HepG2 (cell line): ENCODE measurements around the gene CTSA. TPM values are rescaled to one million over a fixed set of nuclear protein-coding genes. Genes with fewer than 3 reads are reported as not detected.

Experiments used
- ARNTL ChIP-seq: sonication (generic); formaldehyde crosslinking; IDR thresholded peaks from 2 replicates; pipeline ENCODE4 v1.4.0; 2020; ENCODE audit warnings: mild to moderate bottlenecking, missing genetic modification reagents
- EHMT2 ChIP-seq: fragments of 200-600 bp; sonication (generic); IDR thresholded peaks from 2 replicates; pipeline ENCODE4 v1.7.0; 2017; ENCODE audit warnings: antibody characterized with exemption, low read depth, low read length, borderline replicate concordance
- FOXA1 ChIP-seq, 2 experiments: fragments of 450-650 bp in 1 of 2; sonication (generic) in 1 of 2; formaldehyde crosslinking in 1 of 2; IDR thresholded peaks; 2 replicates each; pipeline versions ENCODE4 v1.4.0 to v1.6.1; 2016 to 2020; ENCODE audit warnings: missing genetic modification reagents in 1 of 2
- FOXK1 ChIP-seq: sonication (generic); formaldehyde crosslinking; IDR thresholded peaks from 2 replicates; pipeline ENCODE4 v1.4.0; 2020; ENCODE audit warnings: low read depth, missing genetic modification reagents, borderline replicate concordance
- GLI4 ChIP-seq: sonication (generic); formaldehyde crosslinking; IDR thresholded peaks from 2 replicates; pipeline ENCODE4 v1.5.1; 2020; ENCODE audit warnings: missing genetic modification reagents, mild to moderate bottlenecking, moderate library complexity, borderline replicate concordance
- KLF11 ChIP-seq: IDR thresholded peaks from 2 replicates; pipeline ENCODE4 v1.6.1; 2016; ENCODE audit warnings: missing compliant biosample characterization
- NR2F6 ChIP-seq, 2 experiments: IDR thresholded peaks; 2 replicates each; pipeline ENCODE4 v1.6.1; 2016; ENCODE audit warnings: antibody characterized with exemption in 1 of 2, mild to moderate bottlenecking in 1 of 2
- PCBP2 ChIP-seq: fragments of 200-400 bp; formaldehyde crosslinking; optimal IDR thresholded peaks from 2 replicates; pipeline ENCODE3; 2018; ENCODE audit warnings: low read length, low read depth; ENCODE audit not compliant: poor library complexity, severe bottlenecking
- PRPF4 ChIP-seq: fragments of 200-400 bp; formaldehyde crosslinking; IDR thresholded peaks from 2 replicates; pipeline ENCODE4 v1.6.1; 2016; ENCODE audit warnings: low read length, low read depth; ENCODE audit not compliant: poor library complexity, severe bottlenecking
- SCMH1 ChIP-seq: sonication (generic); formaldehyde crosslinking; IDR thresholded peaks from 2 replicates; pipeline ENCODE4 v1.9.0; 2021; ENCODE audit warnings: missing genetic modification reagents, mild to moderate bottlenecking, borderline replicate concordance
- SETDB1 ChIP-seq: sonication (generic); formaldehyde crosslinking; IDR thresholded peaks from 2 replicates; pipeline ENCODE4 v1.5.1; 2020; ENCODE audit warnings: missing genetic modification reagents, mild to moderate bottlenecking, borderline replicate concordance
- TARDBP ChIP-seq: sonication (generic); formaldehyde crosslinking; IDR thresholded peaks from 2 replicates; pipeline ENCODE4 v1.8.0; 2022; ENCODE audit warnings: mild to moderate bottlenecking, missing genetic modification reagents
- YY1 ChIP-seq: IDR thresholded peaks from 2 replicates; pipeline ENCODE4 v1.6.1; 2011; ENCODE audit warnings: low read length, low read depth, moderate library complexity, mild to moderate bottlenecking; ENCODE audit not compliant: insufficient read depth, insufficient replicate concordance
- ZBTB1 ChIP-seq: sonication (generic); formaldehyde crosslinking; IDR thresholded peaks from 2 replicates; pipeline ENCODE4 v1.4.0; 2020; ENCODE audit warnings: missing genetic modification reagents, borderline replicate concordance
- ZNF333 ChIP-seq: sonication (generic); formaldehyde crosslinking; IDR thresholded peaks from 2 replicates; pipeline ENCODE4 v1.4.0; 2020; ENCODE audit warnings: mild to moderate bottlenecking, missing genetic modification reagents, borderline replicate concordance
- ZNF362 ChIP-seq: sonication (generic); formaldehyde crosslinking; IDR thresholded peaks from 2 replicates; pipeline ENCODE4 v1.4.0; 2020; ENCODE audit warnings: missing genetic modification reagents, mild to moderate bottlenecking, borderline replicate concordance
- ZNF546 ChIP-seq: sonication (generic); formaldehyde crosslinking; conservative IDR thresholded peaks from 2 replicates; pipeline ENCODE4 v1.8.1; 2023; ENCODE audit warnings: mild to moderate bottlenecking, missing genetic modification reagents
- ZNF609 ChIP-seq: sonication (generic); formaldehyde crosslinking; IDR thresholded peaks from 2 replicates; pipeline ENCODE4 v1.4.0; 2020; ENCODE audit warnings: mild to moderate bottlenecking, missing genetic modification reagents, borderline replicate concordance
- ZNF720 ChIP-seq: sonication (generic); formaldehyde crosslinking; IDR thresholded peaks from 2 replicates; pipeline ENCODE4 v1.4.0; 2020; ENCODE audit warnings: missing genetic modification reagents
- ZSCAN25 ChIP-seq: sonication (generic); formaldehyde crosslinking; IDR thresholded peaks from 2 replicates; pipeline ENCODE4 v1.8.0; 2022; ENCODE audit warnings: mild to moderate bottlenecking, missing genetic modification reagents
- polyA plus RNA-seq, 8 experiments: library from polyadenylated mRNA; depleted of rRNA in 3 of 8; stranded (reverse) in 7 of 8; unstranded in 1 of 8; fragments of >200 nt; fragmentation: Illumina TruSeq in 4 of 8; extraction: Trizol in 4 of 8; gene quantifications; 2 replicates each; pipeline versions ENCODE4 v1.2.1 to v1.2.3, GENCODE V29; 2011 to 2016; ENCODE audit warnings: low read depth in 4 of 8, missing spikeins in 1 of 8, mixed read lengths in 1 of 8; ENCODE audit not compliant: insufficient read depth in 1 of 8
- total RNA-seq, 5 experiments: library from RNA; depleted of rRNA; stranded (reverse); fragments of >200 nt; fragmentation: Illumina TruSeq; extraction: Trizol; gene quantifications; 2 replicates each; pipeline ENCODE4 v1.2.3, GENCODE V29; 2016; ENCODE audit warnings: low read depth in 1 of 5
- TF ChIP-seq, protein P1 (sequence below): sonication (generic); formaldehyde crosslinking; IDR thresholded peaks from 2 replicates; pipeline ENCODE4 v1.4.0; 2020; ENCODE audit warnings: missing genetic modification reagents
- TF ChIP-seq, protein P2 (sequence below): sonication (generic); formaldehyde crosslinking; IDR thresholded peaks from 2 replicates; pipeline ENCODE4 v1.5.0; 2020; ENCODE audit warnings: mild to moderate bottlenecking, low read depth, missing genetic modification reagents, borderline replicate concordance

The CTSA gene
- total and polyA plus RNA-seq, 2 of the 13 experiments (the other 11 are each of a cell fraction or from before 2014, with no cell fraction given): 202 to 231 TPM

DNA sequence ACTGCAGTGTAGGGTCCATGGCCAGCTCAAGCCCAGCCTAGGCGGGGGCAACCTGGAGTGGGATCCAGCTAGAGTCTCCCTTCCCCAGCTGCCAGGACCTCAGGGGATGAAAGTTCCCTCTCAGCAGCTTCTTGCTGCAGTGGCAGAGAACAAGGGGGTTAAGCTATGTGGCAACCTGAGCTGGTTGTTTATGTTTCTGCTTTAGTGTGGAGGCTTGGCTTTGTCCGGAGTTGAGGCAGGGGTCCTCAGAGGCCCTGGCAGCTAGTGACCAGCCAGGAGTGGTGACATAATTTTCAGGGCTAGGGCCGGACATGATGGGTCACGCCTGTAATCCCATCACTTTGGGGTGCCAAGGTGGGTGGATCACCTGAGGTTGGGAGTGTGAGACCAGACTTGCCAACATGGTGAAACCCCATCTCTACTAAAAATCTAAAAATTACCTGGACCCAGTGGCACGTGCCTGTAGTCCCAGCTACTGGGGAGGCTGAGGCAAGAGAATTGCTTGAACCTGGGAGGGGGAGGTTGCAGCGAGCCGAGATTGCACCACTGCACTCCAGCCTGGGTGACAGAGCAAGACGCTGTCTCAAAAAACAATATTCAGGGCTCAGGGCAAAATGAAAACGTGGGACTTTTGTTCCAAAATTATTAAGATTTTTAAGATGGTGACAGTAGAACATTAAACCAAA is 34.8 kb downstream of the CTSA start (continued):
- TF ChIP-seq, protein P1, sequence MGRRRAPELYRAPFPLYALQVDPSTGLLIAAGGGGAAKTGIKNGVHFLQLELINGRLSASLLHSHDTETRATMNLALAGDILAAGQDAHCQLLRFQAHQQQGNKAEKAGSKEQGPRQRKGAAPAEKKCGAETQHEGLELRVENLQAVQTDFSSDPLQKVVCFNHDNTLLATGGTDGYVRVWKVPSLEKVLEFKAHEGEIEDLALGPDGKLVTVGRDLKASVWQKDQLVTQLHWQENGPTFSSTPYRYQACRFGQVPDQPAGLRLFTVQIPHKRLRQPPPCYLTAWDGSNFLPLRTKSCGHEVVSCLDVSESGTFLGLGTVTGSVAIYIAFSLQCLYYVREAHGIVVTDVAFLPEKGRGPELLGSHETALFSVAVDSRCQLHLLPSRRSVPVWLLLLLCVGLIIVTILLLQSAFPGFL: no peak
- TF ChIP-seq FOXK1 (peak; percentile 57; the same call in 1 of the 2 replicates), YY1 (no peak), SCMH1 (CRISPR knock-in tag) (no peak), GLI4 (CRISPR knock-in tag) (no peak), ZBTB1 (CRISPR knock-in tag) (no peak), KLF11 (CRISPR knock-in tag) (no peak), PCBP2 (no peak), ZNF546 (CRISPR knock-in tag) (no peak), ZNF362 (CRISPR knock-in tag) (no peak), NR2F6 (IDR thresholded peaks at IDR 0.05) (no peak), NR2F6 (CRISPR knock-in tag; IDR thresholded peaks at IDR 0.05) (no peak), ZNF720 (CRISPR knock-in tag) (no peak), EHMT2 (no peak), FOXA1 (IDR thresholded peaks at IDR 0.05) (no peak), FOXA1 (CRISPR knock-in tag; IDR thresholded peaks at IDR 0.05) (peak; percentile 14; the same call in 1 of the 2 replicates), ZSCAN25 (CRISPR knock-in tag) (peak; percentile 44), SETDB1 (CRISPR knock-in tag) (no peak), PRPF4 (no peak), ZNF333 (CRISPR knock-in tag) (no peak), ARNTL (CRISPR knock-in tag) (0 out of 2 replicates have a peak, but pooled peaks have one; percentile 6), TARDBP (CRISPR knock-in tag) (no peak; the same call in 1 of the 2 replicates), ZNF609 (CRISPR knock-in tag) (0 out of 2 replicates have a peak, but pooled peaks have one; percentile 2)
- TF ChIP-seq, protein P2, sequence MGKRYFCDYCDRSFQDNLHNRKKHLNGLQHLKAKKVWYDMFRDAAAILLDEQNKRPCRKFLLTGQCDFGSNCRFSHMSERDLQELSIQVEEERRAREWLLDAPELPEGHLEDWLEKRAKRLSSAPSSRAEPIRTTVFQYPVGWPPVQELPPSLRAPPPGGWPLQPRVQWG (CRISPR knock-in tag): no peak
